SK-N-SH (cell line): Measurements from ENCODE around the gene KCTD5. TPM values are rescaled to one million over a fixed set of nuclear protein-coding genes. Genes with fewer than 3 reads are reported as not detected.
A peak's percentile ranks its signal among the peaks of the same experiment; 100 is the strongest.

Experiments
- CTCF ChIA-PET: fragments of 300-600, 350-600 bp; formaldehyde crosslinking; extraction: SDS; loops from one replicate; lab custom pipeline; 2021; lab: Yijun Ruan, JAX
- POLR2A ChIA-PET: fragments of 350-600 bp; sonication (Branson Sonifier 250); formaldehyde crosslinking; extraction: SDS; loops from one replicate; lab custom pipeline; 2020; ENCODE audit warnings: antibody characterized with exemption, inconsistent platforms; lab: Yijun Ruan, JAX
- DNase-seq: peaks from one replicate; pipeline ENCODE4 v3.0.0; 2012
- H2AFZ ChIP-seq: fragments of 200-600 bp; sonication (generic); 2 replicates; pipeline ENCODE4 v1.8.1; 2016; ENCODE audit warnings: antibody characterized with exemption, mild to moderate bottlenecking, low read depth
- H3F3A ChIP-seq: fragments of 200-600 bp; sonication (generic); replicated peaks from 2 replicates; pipeline ENCODE3; 2016; ENCODE audit warnings: antibody characterized with exemption, mild to moderate bottlenecking; ENCODE audit not compliant: insufficient read depth
- H3K27ac ChIP-seq, 2 experiments: fragments of 200-500 bp in 1 of 2; fragments of 200-600 bp in 1 of 2; sonication (Bioruptor generic) in 1 of 2; sonication (generic), shearing (Covaris generic) in 1 of 2; 2 replicates each; pipeline versions ENCODE4 v1.5.1 to v1.6.1; 2014 to 2016; ENCODE audit warnings: low read depth in 2 of 2, inconsistent platforms in 1 of 2, low read length in 1 of 2, mild to moderate bottlenecking in 1 of 2, mixed read lengths in 1 of 2
- H3K27me3 ChIP-seq: fragments of 200-600 bp; sonication (generic), shearing (Covaris generic); 2 replicates; pipeline ENCODE4 v1.6.1; 2016; ENCODE audit warnings: mixed run types; ENCODE audit not compliant: insufficient read depth
- H3K36me3 ChIP-seq, 2 experiments: fragments of 200-500 bp in 1 of 2; fragments of 200-600 bp in 1 of 2; sonication (Bioruptor generic) in 1 of 2; sonication (generic) in 1 of 2; replicated peaks in 1 of 2; 2 replicates each; pipeline versions ENCODE3 to v1.5.1; 2014 to 2016; ENCODE audit warnings: low read length in 1 of 2, mild to moderate bottlenecking in 1 of 2; ENCODE audit not compliant: insufficient read depth in 2 of 2, control insufficient read depth in 1 of 2
- H3K4me1 ChIP-seq, 2 experiments: fragments of 200-500 bp in 1 of 2; fragments of 200-600 bp in 1 of 2; sonication (Bioruptor generic) in 1 of 2; sonication (generic), shearing (Covaris generic) in 1 of 2; 2 replicates each; pipeline versions ENCODE4 v1.5.1 to v1.6.1; 2014 to 2016; ENCODE audit warnings: low read depth in 1 of 2, low read length in 1 of 2, mixed run types in 1 of 2; ENCODE audit not compliant: insufficient read depth in 2 of 2, control insufficient read depth in 1 of 2
- H3K4me2 ChIP-seq: fragments of 200-600 bp; sonication (generic), shearing (Covaris generic); 2 replicates; pipeline ENCODE4 v1.6.1; 2017; ENCODE audit warnings: mixed run types
- H3K4me3 ChIP-seq, 2 experiments: fragments of 200-500 bp in 1 of 2; fragments of 200-600 bp in 1 of 2; sonication (Bioruptor generic) in 1 of 2; sonication (generic), shearing (Covaris generic) in 1 of 2; 2 replicates each; pipeline versions ENCODE4 v1.5.1 to v1.8.1; 2014 to 2016; ENCODE audit warnings: low read depth in 2 of 2, inconsistent platforms in 1 of 2, low read length in 1 of 2, mild to moderate bottlenecking in 1 of 2, mixed read lengths in 1 of 2, moderate library complexity in 1 of 2
- H3K79me2 ChIP-seq: fragments of 200-600 bp; sonication (generic); 2 replicates; pipeline ENCODE4 v1.8.1; 2017; ENCODE audit warnings: mild to moderate bottlenecking; ENCODE audit not compliant: insufficient read depth
- H3K9ac ChIP-seq: fragments of 200-600 bp; sonication (generic); 2 replicates; pipeline ENCODE4 v1.6.1; 2017; ENCODE audit warnings: mixed run types
- H3K9me2 ChIP-seq: fragments of 200-600 bp; sonication (generic); 2 replicates; pipeline ENCODE4 v1.6.1; 2017; ENCODE audit warnings: mixed run types
- H3K9me3 ChIP-seq: fragments of 200-600 bp; sonication (generic); 2 replicates; pipeline ENCODE4 v1.6.1; 2017; ENCODE audit warnings: mixed run types, mild to moderate bottlenecking, moderate library complexity
- H4K20me1 ChIP-seq: fragments of 200-600 bp; sonication (generic); 2 replicates; pipeline ENCODE4 v1.6.1; 2017; ENCODE audit warnings: mild to moderate bottlenecking, mixed run types; ENCODE audit not compliant: insufficient read depth
- EP300 ChIP-seq, 2 experiments: IDR thresholded peaks; 2 replicates each; pipeline versions ENCODE4 v1.4.0 to v1.6.1; 2012; ENCODE audit warnings: borderline replicate concordance in 1 of 2, low read depth in 1 of 2, low read length in 1 of 2
- EZH2phosphoT487 ChIP-seq: fragments of 200-600 bp; sonication (generic); IDR thresholded peaks from 2 replicates; pipeline ENCODE4 v1.6.1; 2017; ENCODE audit warnings: low read depth, mixed run types, mild to moderate bottlenecking, antibody characterized with exemption, moderate library complexity, borderline replicate concordance
- FOSL2 ChIP-seq: IDR thresholded peaks from 2 replicates; pipeline ENCODE4 v1.4.0; 2012; ENCODE audit warnings: low read depth, mild to moderate bottlenecking, moderate library complexity, borderline replicate concordance
- FOXJ3 ChIP-seq: sonication (generic); formaldehyde crosslinking; IDR thresholded peaks from 2 replicates; pipeline ENCODE4 v1.5.1; 2020; ENCODE audit warnings: mild to moderate bottlenecking, missing genetic modification reagents
- MEF2A ChIP-seq: IDR thresholded peaks from 2 replicates; pipeline ENCODE4 v1.4.0; 2012; ENCODE audit warnings: low read depth, borderline replicate concordance
- NFIC ChIP-seq: IDR thresholded peaks from 2 replicates; pipeline ENCODE4 v1.4.0; 2012; ENCODE audit warnings: borderline replicate concordance
- RAD21 ChIP-seq: IDR thresholded peaks from 2 replicates; pipeline ENCODE4 v1.6.1; 2012; ENCODE audit warnings: mild to moderate bottlenecking, low read length
- RCOR1 ChIP-seq: fragments of 150-350 bp; IDR thresholded peaks from 2 replicates; pipeline ENCODE4 v1.6.1; 2017; ENCODE audit warnings: antibody characterized with exemption, low read length
- TCF12 ChIP-seq: IDR thresholded peaks from 2 replicates; pipeline ENCODE4 v1.4.0; 2012
- TEAD4 ChIP-seq: IDR thresholded peaks from 2 replicates; pipeline ENCODE4 v1.4.0; 2012; ENCODE audit warnings: mild to moderate bottlenecking, borderline replicate concordance; ENCODE audit not compliant: insufficient read depth
- whole genome bisulfite sequencing: methylation state at CpG from one replicate; pipeline ENCODE4 v1.1.6; 2017; ENCODE audit warnings: low lambda C conversion rate; 5-methylcytosine and 5-hydroxymethylcytosine counted together
- polyA plus RNA-seq, 3 experiments: library from polyadenylated mRNA; depleted of rRNA; stranded (reverse); fragments of >200 nt; gene quantifications; 2 replicates each; pipeline ENCODE4 v1.2.3, GENCODE V29; 2012
- TF ChIP-seq, protein P1 (sequence below): fragments of 150-350 bp; IDR thresholded peaks from 2 replicates; pipeline ENCODE4 v1.6.1; 2017; ENCODE audit warnings: antibody characterized with exemption, low read length, low read depth, borderline replicate concordance
- TF ChIP-seq, protein P2 (sequence below): IDR thresholded peaks from 2 replicates; pipeline ENCODE4 v1.6.1; 2012; ENCODE audit warnings: mild to moderate bottlenecking, low read depth, low read length, moderate library complexity
- TF ChIP-seq, protein P3 (sequence below): fragments of 200-600 bp; sonication (generic); IDR thresholded peaks from 2 replicates; pipeline ENCODE4 v1.6.1; 2017; ENCODE audit warnings: antibody characterized with exemption, mild to moderate bottlenecking, moderate library complexity

The KCTD5 gene
- polyA plus RNA-seq, 1 of the 3 experiments (the other 2 are of a cell fraction) = 53.4 TPM

DNA sequence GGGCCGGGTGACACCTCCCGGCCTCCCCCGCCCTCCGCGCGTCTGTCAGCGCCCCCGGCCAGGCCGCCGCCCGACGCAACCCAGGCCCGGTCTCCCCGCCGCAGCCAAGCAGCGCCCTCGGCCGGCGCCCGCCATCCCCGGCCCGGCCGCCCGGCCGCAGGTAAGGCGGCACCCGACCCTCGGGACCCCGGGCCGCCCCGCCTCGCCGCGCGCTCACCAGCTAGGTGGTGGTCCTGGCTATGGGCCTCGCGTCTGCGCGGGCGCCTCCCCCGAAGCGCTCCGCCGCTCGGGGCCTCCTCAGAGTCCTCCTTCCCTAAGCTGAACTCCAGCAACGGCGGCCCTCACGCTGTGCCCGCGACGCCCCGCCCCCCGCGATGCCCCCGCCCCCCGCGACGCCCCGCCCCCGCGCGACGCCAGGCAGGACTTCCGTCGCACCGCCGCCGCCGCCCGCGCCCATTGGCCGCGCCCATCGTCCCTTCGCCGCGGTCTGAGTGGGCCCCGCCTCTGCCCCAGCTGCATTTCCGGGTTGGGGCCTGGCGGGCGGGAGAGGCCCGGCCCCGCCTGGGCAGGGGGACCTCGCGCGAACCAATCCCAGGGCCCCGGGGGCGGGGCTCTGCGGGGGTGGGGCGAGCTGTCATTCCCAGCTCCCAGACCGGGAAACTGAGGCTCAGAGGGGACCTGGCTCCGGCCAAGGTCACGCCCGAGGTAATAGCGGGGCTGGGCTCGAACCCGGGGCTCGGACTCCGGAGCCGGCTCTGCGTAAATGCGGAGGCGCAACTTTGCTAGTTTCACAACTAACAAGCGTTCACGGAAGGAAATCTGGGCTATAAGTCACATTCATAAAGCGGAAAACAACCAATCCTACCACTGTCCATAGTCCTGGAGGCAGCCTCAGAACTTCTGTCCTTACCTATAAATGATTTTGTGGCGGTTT, 9.0 kb upstream of the KCTD5 start (continued):
- TF ChIP-seq EZH2phosphoT487 (no peak), FOXJ3 (CRISPR knock-in tag) (no peak), RCOR1 (no peak), NFIC (no peak), TCF12 (no peak), EP300 (IDR thresholded peaks at IDR 0.05; ENCODE audit: borderline replicate concordance in 1 of 2, low read depth in 1 of 2, low read length in 1 of 2) (no peak)
- TF ChIP-seq, protein P1, sequence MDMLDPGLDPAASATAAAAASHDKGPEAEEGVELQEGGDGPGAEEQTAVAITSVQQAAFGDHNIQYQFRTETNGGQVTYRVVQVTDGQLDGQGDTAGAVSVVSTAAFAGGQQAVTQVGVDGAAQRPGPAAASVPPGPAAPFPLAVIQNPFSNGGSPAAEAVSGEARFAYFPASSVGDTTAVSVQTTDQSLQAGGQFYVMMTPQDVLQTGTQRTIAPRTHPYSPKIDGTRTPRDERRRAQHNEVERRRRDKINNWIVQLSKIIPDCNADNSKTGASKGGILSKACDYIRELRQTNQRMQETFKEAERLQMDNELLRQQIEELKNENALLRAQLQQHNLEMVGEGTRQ = no peak
- TF ChIP-seq, protein P2, sequence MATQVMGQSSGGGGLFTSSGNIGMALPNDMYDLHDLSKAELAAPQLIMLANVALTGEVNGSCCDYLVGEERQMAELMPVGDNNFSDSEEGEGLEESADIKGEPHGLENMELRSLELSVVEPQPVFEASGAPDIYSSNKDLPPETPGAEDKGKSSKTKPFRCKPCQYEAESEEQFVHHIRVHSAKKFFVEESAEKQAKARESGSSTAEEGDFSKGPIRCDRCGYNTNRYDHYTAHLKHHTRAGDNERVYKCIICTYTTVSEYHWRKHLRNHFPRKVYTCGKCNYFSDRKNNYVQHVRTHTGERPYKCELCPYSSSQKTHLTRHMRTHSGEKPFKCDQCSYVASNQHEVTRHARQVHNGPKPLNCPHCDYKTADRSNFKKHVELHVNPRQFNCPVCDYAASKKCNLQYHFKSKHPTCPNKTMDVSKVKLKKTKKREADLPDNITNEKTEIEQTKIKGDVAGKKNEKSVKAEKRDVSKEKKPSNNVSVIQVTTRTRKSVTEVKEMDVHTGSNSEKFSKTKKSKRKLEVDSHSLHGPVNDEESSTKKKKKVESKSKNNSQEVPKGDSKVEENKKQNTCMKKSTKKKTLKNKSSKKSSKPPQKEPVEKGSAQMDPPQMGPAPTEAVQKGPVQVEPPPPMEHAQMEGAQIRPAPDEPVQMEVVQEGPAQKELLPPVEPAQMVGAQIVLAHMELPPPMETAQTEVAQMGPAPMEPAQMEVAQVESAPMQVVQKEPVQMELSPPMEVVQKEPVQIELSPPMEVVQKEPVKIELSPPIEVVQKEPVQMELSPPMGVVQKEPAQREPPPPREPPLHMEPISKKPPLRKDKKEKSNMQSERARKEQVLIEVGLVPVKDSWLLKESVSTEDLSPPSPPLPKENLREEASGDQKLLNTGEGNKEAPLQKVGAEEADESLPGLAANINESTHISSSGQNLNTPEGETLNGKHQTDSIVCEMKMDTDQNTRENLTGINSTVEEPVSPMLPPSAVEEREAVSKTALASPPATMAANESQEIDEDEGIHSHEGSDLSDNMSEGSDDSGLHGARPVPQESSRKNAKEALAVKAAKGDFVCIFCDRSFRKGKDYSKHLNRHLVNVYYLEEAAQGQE = peak; percentile 85

DNA sequence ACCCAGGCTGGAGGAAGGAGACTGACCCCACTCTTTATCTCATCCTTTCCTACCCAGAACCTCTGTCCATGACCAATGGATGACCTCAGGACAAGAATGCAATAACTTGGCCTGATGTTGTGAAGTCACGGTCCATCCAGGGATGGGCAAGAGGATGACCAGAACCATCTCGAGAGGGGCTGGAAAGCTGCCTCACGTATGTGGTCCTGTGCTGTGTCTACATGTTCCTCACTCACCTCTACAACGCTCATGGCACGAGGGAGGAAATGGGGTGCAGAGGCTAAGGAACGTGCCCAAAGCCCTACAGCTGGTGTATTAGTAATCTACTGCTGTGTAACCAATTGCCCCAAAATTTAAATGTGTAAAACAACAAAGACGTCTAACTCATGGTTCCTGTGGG, 7.3 kb upstream of the KCTD5 start:
- TF ChIP-seq MEF2A (no peak), RAD21 (no peak), EZH2phosphoT487 (no peak), NFIC (no peak), TEAD4 (no peak), FOSL2 (no peak)
- TF ChIP-seq, protein P3, sequence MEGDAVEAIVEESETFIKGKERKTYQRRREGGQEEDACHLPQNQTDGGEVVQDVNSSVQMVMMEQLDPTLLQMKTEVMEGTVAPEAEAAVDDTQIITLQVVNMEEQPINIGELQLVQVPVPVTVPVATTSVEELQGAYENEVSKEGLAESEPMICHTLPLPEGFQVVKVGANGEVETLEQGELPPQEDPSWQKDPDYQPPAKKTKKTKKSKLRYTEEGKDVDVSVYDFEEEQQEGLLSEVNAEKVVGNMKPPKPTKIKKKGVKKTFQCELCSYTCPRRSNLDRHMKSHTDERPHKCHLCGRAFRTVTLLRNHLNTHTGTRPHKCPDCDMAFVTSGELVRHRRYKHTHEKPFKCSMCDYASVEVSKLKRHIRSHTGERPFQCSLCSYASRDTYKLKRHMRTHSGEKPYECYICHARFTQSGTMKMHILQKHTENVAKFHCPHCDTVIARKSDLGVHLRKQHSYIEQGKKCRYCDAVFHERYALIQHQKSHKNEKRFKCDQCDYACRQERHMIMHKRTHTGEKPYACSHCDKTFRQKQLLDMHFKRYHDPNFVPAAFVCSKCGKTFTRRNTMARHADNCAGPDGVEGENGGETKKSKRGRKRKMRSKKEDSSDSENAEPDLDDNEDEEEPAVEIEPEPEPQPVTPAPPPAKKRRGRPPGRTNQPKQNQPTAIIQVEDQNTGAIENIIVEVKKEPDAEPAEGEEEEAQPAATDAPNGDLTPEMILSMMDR = no peak

More for the DNA sequence above, 7.3 kb upstream of the KCTD5 start:
- Histone ChIP-seq H3K9me2 (no peaks in the 10 kb centered on the region), H3K4me1 (peaks cover 7 to 8% of the 10 kb centered on the region in 2 experiments; a peak in 2 of 4 replicates), H3K4me2 (no peak overlapping the region), H3K36me3 (no peaks in the 10 kb centered on the region), H3F3A (peaks cover 12% of the 10 kb centered on the region), H2AFZ (no peak overlapping the region), H3K9ac (no peak overlapping the region), H3K4me3 (no peak overlapping the region), H4K20me1 (peaks cover 7% of the 10 kb centered on the region; the same call in 1 of the 2 replicates), H3K27ac (no peak overlapping the region), H3K27me3 (no peaks in the 10 kb centered on the region), H3K9me3 (no peaks in the 10 kb centered on the region), H3K79me2 (peaks cover 21% of the 10 kb centered on the region)
- WGBS = 84% methylated on average over 6 of the region's 7 CpGs
- DNase-seq = no peak
- ChIA-PET POLR2A (no interaction called here), CTCF (no interaction called here)
